Kidney (tissue), 14 donors: ENCODE data around the gene PCNT. TPM values are rescaled to one million over a fixed set of nuclear protein-coding genes. Genes with fewer than 3 reads are reported as not detected.

Experiments used
- DNase-seq, 5 donors: peaks; one replicate each; pipeline ENCODE4 v3.0.0-alpha.2; 2013 to 2020
- FAIRE-seq: peaks from 2 replicates; lab custom pipeline; 2012; peaks lifted over from hg19 to GRCh38; lab: Jason Lieb, UNC
- H3K27ac ChIP-seq, 2 donors: one replicate each; pipeline ENCODE4 v1.7.0; 2013; ENCODE audit warnings: low read depth in 2 of 2, low read length in 2 of 2, inconsistent platforms in 1 of 2
- H3K27me3 ChIP-seq: one replicate; pipeline ENCODE4 v1.7.1; 2013; ENCODE audit warnings: low read length, inconsistent platforms; ENCODE audit not compliant: control insufficient read depth, insufficient read depth
- H3K36me3 ChIP-seq, 3 donors: one replicate each; pipeline versions ENCODE4 v1.7.0 to v1.7.1; 2013; ENCODE audit warnings: low read length in 3 of 3, control low read depth in 1 of 3, inconsistent platforms in 1 of 3; ENCODE audit not compliant: insufficient read depth in 3 of 3, control insufficient read depth in 2 of 3
- H3K4me1 ChIP-seq, 3 donors: one replicate each; pipeline versions ENCODE4 v1.7.0 to v1.7.1; 2013; ENCODE audit warnings: low read length in 3 of 3, inconsistent platforms in 1 of 3, low read depth in 1 of 3; ENCODE audit not compliant: control insufficient read depth in 2 of 3, insufficient read depth in 2 of 3
- H3K4me3 ChIP-seq, 3 donors: one replicate each; pipeline versions ENCODE4 v1.7.0 to v1.8.1; 2013; ENCODE audit warnings: low read length in 3 of 3, control low read depth in 1 of 3, inconsistent platforms in 1 of 3
- H3K9ac ChIP-seq, 3 donors: one replicate each; pipeline versions ENCODE4 v1.7.0 to v1.7.1; 2013; ENCODE audit warnings: low read length in 3 of 3, control low read depth in 1 of 3, inconsistent platforms in 1 of 3
- H3K9me3 ChIP-seq, 3 donors: one replicate each; pipeline versions ENCODE4 v1.7.0 to v1.7.1; 2013; ENCODE audit warnings: low read length in 3 of 3, control low read depth in 1 of 3, inconsistent platforms in 1 of 3; ENCODE audit not compliant: control insufficient read depth in 2 of 3, insufficient read depth in 1 of 3
- CTCF ChIP-seq: IDR thresholded peaks from 3 replicates; pipeline ENCODE4 v1.5.1; 2012; ENCODE audit warnings: mild to moderate bottlenecking, moderate library complexity, borderline replicate concordance; ENCODE audit not compliant: insufficient read depth; ENCODE audit errors: extremely low read depth
- intact Hi-C: fragments of 100-400 bp; cut with DNase I; formaldehyde crosslinking; loops from one replicate; pipeline ENCODE4 v1.11.1; 2022
- polyA plus RNA-seq: library from polyadenylated mRNA; stranded (reverse); fragments of 350-450 nt; fragmentation: Illumina TruSeq; extraction: RNeasy Lipid Tissue Mini Kit (QIAGEN cat#74804); gene quantifications from one replicate; pipeline ENCODE4 v1.2.3, GENCODE V29; 2014; ENCODE audit warnings: low read depth, low replicate concordance; ENCODE audit not compliant: insufficient read depth
- total RNA-seq: library from RNA; stranded (reverse); fragmentation: NEBNext Ultra II Directional; extraction: Animal tissue kit (Norgen Biotek cat#: 25700); gene quantifications from one replicate; pipeline ENCODE4 v1.2.1, GENCODE V29; 2021
- donor health status: control.
- donor health status: control.
- donor health status: control.
- donor health status: control.
- donor health status: control.
- donor health status: DM: yes; HTN: yes; CAD: no.
- donor health status: Normal renal cell carcinoma (clear cell type).

PCNT gene
- total and polyA plus RNA-seq, 2 donors from 2014 or later = 4.2 to 26.1 TPM

- DNase-seq (no peak), FAIRE-seq (no peak)
- no peaks in the 10 kb centered on the region for H3K27me3 ChIP-seq
- no peaks in the 10 kb centered on the region for H3K9me3 ChIP-seq
- no peak overlapping the region for H3K27ac ChIP-seq
- no peak overlapping the region for H3K9ac ChIP-seq
- no peaks in the 10 kb centered on the region for H3K4me1 ChIP-seq
- peaks cover 3 to 9% (median 4%) of the 10 kb centered on the region in 3 donors for H3K36me3 ChIP-seq
- intact Hi-C loops = no loop called here
- no peak for TF ChIP-seq CTCF
- no peak overlapping the region for H3K4me3 ChIP-seq
These were observed 57.6 kb downstream of the PCNT start for GRCh38 chr21:46381541-46381940.

DNA sequence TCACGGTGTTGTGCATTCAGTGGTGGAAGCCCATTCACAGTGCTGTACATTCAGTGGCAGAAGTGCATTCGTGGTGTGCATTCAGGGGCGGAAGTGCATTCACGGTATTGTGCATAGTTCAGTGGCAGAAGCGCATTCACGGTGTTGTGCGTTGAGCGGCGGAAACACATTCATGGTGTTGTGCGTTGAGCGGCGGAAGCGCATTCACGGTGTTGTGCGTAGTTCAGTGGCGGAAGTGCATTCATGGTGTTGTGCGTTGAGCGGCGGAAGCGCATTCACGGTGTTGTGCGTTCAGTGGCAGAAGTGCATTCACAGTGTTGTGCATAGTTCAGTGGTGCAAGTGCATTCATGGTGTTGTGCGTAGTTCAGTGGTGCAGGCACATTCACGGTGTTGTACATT lies 60.6 kb downstream of the PCNT start:
- Histone ChIP-seq H3K36me3 (peaks cover 3 to 9% (median 5%) of the 10 kb centered on the region in 3 donors), H3K9ac (no peak overlapping the region), H3K4me3 (no peak overlapping the region), H3K4me1 (no peaks in the 10 kb centered on the region), H3K9me3 (no peaks in the 10 kb centered on the region), H3K27me3 (no peaks in the 10 kb centered on the region), H3K27ac (no peak overlapping the region)
- DNase-seq (no peak), FAIRE-seq (no peak)
- intact Hi-C loops = no loop called here
- TF ChIP-seq CTCF = no peak

DNA sequence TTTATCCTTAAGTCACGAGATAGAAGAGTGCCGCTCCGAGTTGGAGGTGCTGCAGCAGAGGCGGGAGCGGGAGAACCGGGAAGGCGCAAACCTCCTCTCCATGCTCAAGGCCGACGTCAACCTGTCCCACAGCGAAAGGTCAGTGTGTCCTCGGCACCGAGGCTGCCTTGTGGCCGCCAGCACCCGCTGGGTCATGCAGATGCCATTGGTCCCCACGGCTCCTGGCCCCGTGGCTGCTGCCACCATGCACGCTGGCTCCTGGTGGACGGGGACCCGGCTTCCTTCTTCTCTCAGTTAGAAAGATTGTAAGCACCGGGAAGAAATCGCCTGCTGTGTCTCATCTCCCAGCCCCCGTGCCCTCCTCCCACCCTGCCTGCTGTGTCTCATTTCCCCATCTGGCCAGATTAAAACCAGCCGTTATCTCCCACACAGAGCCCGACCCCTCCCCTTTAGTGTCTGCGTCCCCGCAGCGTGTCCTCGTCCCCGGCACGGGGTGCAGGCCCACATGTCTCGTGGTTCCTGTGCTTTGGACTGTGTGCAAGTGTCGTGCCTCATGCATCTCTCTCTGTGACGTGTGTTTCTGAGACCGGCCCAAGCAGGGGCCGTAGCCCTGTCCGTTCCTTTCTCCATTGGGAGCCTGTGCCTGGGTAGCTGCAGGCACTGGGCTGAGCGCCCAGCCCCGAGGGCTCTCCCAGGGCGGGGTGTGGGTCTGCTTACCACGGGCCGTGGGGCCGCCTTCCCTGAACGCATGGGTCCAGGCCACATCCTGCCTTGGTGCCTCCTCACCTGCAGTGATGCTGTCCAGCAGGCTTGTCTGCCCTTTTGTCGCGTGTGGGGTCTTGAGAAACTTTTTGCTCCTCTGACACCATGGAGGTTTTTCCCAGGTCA lies 62.1 kb downstream of the PCNT start:
- Histone ChIP-seq H3K4me1 (no peaks in the 10 kb centered on the region), H3K27ac (no peak overlapping the region), H3K36me3 (peaks cover 3 to 9% (median 8%) of the 10 kb centered on the region in 3 donors), H3K27me3 (no peaks in the 10 kb centered on the region), H3K4me3 (no peak overlapping the region), H3K9me3 (no peaks in the 10 kb centered on the region), H3K9ac (no peak overlapping the region)
- intact Hi-C loops = no loop called here
- no peak for TF ChIP-seq CTCF
- DNase-seq (peak in 3 of 5 donors; percentile 44 to 76 (median 53)), FAIRE-seq (no peak)
